SK-MEL-5 (cell line): ENCODE measurements around the gene FSIP1. TPM values are rescaled to one million over a fixed set of nuclear protein-coding genes. Genes with fewer than 3 reads are reported as not detected.
A peak's percentile ranks its signal among the peaks of the same experiment; 100 is the strongest.

Experiments
- DNase-seq: peaks from one replicate; pipeline ENCODE4 v3.0.0-alpha.2; 2016; ENCODE audit warnings: low read depth, low spot score
- in situ Hi-C: cut with HindIII; loops from 2 replicates; pipeline ENCODE4 v1.10.0; 2016; ENCODE audit warnings: low sequenced_read_pairs, high pct_unique_total_duplicates, low pct_unique_long_range_greater_than_20kb
- total RNA-seq: library from RNA; depleted of rRNA; stranded (reverse); fragments of >200 nt; shearing (Covaris generic); gene quantifications from 2 replicates; pipeline ENCODE4 v1.2.3, GENCODE V29; 2014

FSIP1 gene
- total RNA-seq, 1 experiment from 2014 or later: 0.42 TPM

DNA sequence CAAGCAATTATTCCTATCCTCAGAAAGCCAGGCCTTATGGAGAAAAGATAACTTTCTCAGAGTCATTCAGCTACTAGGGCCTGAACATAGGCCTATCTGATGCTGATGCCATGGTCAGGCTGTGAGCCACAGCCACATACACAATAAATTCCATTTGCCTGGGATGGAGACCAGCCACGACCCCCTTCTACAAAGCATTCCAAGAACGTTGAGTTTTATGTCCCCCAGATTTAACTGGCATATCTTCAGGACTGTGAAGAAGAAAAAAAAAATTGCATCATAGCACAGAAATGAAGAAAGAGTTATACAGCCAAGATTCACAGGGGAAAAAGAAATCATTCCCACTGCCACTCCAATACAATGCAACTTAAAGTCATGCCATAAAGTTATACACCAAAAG is 101.8 kb downstream of the FSIP1 start:
- DNase-seq: no peak
- in situ Hi-C loops: no loop called here

DNA sequence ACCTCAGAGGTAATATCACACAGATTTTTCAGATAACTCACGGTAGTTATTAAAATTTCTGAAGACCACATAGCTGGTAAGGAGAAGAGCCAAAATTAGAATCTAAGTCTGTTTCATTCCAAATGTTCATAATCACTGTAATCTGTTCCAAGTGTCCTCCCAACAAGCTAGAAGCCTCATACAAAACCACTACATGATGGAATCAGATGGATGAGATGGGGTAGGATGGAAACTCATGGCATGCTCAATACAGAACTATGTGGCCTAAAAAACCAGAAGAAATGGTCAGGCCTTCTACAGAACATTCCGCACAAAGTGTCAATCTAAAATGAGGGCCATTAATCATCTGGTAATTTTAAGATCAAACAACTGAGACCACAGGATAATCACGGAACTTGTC is 110.0 kb downstream of the FSIP1 start:
- DNase-seq: no peak
- in situ Hi-C loops: no loop called here

DNA sequence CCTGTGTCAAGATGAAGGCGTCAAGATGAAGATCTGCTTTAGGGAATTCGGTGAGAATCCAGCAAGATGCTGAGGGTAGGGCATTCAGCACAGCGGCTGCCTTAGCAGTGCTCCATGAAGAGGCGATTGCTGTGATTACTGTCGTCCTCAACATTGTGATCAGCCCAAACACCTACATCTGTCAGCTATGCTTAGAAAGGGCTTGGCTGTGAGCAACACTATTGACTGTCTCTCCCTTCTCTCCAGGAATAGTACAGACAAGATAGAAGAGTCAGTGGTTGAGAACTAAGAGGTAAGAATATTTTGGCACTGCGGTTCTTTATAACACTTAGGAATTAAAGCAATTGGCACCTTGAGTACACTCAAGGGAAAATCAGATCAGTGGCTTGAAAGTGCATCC is 110.5 kb downstream of the FSIP1 start:
- no peak for DNase-seq
- in situ Hi-C loops: no loop called here

DNA sequence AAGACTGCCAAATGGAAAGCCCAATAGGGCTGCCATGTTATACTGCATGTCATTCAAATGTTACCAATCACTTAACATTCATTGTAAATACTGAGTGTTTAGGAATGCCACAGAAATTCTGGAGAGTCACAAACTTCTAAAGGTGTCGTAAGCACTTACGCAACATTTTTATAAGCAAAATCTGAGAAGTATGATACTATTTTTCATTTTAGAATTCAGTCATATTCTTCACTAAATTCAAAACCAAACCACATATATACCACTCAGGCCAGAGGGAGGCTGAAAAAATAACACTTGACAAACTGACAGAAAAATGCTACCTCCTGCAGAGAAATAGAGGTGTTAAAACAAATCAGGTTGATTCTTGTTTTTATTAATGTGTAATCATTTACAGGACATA is 112.0 kb downstream of the FSIP1 start:
- in situ Hi-C loops: no loop called here
- no peak for DNase-seq

DNA sequence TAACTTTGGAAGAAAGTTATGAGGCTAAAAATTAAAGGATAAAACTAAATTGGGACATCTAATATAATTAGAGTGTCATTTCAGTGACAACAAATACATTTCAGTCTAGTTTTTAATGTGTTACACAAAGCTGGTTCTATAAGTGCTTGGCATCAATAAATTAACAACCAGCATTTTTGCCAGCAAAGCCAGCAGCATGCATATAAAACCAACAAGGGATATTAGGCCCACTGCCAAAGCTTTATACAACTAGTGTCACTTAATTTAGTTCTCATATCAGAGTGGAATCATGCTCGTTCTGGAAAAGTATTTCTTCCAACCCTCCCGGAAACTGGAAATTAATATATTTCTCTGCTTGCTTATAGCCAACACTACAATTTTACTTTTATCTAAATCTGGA is 113.0 kb downstream of the FSIP1 start:
- in situ Hi-C loops: no loop called here

DNA sequence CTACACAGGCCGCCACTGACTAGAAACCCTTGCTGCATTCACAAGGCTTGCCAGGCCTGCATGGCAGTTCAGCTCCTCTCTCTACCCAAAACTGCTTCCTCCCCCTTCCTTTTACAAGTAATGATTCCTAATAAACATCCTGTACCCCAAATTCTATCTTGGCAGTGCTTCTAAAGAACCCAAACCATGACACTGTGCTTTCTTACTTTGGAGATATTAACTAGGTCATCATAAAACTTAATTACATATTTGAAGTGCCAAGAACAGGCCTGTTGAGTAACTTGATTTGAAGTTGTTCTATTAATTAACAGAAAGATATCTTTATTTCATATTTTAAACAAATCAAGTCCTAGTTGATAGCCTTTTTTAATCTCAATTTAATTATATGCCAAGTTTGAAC is 113.4 kb downstream of the FSIP1 start:
- in situ Hi-C loops: no loop called here
- DNase-seq: no peak

More for the DNA sequence above, 113.0 kb downstream of the FSIP1 start:
- DNase-seq: no peak

DNA sequence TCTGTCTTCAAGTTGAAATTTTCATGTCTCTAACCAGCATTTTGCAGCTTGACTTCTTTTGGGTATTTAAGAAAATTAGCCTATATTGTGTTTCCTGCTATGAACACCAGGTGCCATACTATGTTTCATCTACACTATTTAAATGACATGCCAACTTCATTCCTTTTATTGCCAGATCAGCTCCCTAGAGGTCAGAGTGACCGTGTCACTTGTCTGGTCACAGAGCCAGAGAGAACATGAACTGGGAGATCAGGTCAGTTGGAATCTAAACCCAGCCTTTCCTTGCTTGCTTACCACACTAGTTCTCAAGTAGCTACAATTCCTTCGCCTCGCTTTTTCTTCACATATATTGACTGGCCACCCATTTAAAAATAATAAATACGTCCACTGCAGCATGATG is 114.2 kb downstream of the FSIP1 start:
- in situ Hi-C loops: no loop called here
- no peak for DNase-seq

DNA sequence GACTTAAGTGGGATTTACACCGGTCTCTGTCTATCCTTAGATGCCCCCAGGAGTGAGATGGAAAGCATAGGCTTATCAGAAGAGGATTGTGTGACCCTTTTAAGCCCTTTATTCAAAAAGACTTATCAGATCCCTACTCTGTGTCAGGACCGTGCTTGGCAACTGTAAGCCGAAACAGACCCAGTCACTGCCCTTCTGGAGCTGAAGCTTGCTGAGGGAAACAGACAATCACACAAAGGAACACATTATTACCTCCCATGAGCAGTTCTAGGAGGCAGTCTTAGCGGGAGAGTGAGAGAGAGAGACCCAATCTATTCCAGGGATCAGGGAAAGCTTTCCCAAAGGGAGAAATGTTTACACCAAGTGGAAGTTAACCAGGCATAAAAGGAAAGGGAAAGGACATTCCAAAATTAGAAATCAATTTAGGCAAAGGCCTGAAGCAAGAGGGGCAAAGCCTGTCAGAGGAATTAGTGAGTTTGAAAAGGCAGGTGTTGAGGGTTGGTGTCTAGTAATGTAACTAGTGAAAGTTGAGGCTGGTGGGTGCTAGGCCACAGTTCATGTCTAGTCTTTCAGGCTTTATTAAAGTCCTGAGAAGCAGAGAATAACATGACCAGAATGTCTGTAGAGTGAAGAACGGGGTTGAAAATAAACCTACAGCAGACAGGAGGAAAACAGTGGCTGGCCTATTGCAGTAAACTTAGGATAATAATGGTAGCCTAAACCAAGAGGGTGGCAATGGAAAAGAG is 115.1 kb downstream of the FSIP1 start:
- DNase-seq: no peak
- in situ Hi-C loops: no loop called here

DNA sequence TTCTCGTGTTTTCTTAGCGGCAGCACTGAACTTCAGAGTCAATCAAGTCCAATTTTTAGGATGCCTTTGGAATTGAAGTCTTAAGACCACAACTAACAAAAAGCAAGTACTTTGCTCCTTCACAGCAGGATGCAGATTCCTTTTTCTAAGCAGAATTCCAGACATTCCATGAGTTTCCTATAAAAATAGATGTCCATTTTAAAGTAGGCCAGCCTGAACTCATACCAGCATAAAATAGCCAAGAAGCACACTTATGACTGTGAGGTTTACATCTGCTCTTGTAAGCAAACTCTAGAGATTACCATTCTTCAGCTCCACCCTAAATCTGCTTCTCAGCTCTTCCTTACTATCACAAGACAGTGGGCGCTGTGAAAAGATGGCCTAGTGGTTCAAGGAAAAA is 116.0 kb downstream of the FSIP1 start:
- DNase-seq: no peak
- in situ Hi-C loops: no loop called here

DNA sequence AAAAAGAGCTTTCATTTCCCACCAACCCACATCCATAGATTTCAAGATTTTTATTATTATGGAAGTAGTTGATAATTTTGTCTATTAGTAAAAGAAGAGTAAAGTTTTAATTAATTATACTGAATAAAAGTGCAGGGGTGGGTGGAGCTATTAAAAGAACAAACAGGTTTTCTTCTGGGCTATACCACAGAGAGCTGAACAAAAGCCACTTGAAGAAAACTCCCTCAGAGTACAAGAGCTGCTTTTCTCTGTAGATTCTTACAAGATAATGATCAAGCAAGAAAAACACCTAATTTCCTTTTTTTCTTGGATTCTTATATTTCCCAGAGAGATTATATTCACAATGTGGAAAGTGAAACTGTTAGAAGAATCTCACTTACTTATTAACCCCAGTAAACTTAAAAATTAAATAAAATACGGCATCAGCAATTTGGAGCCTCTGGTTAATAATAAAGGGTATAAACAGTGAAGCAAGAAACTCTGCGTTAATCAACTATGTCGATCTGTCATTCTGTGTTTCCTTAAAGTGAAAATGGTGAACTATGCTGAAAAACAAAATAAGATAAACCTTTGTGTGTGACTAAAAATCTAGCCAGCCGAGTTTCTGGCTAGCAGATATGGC is 116.9 kb downstream of the FSIP1 start:
- DNase-seq: peak; percentile 33
- in situ Hi-C loops: no loop called here

DNA sequence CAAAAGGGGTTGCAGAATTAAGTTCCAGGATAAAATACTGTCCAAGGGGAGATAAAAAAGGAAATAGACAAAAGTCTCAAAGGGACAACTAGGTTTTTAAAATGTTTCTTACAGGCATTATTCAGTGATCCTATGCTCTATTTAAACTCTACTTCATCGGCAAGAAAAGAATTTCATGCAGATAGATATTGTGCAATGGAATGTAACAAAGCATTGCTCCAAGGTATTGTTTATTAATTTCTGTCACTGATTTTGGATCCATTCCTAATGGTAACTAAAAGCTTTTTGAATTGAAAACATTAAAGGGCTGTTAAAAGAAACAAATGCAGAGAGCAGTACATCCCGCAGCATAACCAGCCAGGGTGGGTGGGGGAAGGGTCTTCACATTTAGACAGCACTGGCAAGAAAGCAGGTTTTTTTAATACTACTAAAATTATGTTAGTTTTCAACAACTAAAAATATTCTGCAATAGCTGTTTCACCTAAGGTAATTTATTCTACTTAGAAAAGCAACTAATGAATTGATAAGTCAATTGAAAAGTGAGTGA is 118.9 kb downstream of the FSIP1 start:
- in situ Hi-C loops: no loop called here
- DNase-seq: no peak

DNA sequence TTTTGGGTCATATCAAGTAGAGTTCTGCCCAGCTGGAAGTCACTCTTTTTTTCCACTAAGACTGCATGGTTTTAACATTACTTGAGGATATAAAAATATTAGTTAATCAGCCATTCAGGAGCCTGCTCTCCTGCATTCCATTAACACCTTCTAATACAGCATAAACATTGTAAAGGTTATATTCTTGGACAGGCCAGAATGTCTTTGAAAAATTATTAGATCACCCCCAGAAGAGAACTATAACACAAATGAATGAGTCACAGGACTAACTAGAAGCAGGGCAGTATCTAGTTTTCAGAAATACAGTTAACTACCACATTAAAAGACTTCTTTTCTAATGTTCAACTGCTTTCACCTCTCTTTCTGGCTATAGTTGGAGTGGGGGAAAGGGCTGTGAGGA is 120.9 kb downstream of the FSIP1 start:
- no peak for DNase-seq
- in situ Hi-C loops: no loop called here

DNA sequence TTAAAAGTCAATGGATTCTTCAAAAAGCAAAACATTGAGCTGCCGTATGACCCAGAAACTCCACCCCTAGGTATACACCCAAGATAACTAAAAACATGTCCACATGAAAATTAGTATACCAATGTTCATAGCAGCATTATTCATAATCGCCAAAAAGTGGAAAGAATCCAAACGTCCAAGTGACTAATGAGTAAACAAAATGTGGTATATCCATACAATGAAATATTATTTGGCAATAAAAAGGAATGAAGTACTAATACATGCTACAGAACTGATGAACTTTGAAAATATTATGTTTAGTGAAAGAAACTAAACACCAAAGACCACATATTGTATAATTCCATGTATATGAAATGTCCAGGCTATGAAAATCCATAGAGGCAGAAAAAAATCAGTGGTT is 123.9 kb downstream of the FSIP1 start:
- in situ Hi-C loops: no loop called here
- DNase-seq: no peak

DNA sequence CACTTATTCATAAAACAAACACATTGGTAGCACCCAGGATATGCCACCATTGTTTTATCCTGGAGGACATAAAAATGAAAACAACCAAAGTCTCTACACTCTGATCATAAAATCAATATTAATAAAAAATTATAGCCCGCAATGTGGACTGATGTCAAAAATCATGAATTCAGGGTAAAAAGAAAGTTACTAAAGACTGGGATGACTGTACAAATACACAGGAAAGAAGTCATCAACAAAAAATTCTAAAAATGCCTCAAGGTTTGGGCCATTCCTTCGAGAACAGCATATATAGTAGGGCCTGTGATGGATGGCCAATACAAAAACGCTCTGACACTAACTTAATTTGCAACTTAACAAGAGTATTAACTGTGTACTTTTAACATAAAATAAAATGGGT is 125.0 kb downstream of the FSIP1 start:
- no peak for DNase-seq
- in situ Hi-C loops: no loop called here

DNA sequence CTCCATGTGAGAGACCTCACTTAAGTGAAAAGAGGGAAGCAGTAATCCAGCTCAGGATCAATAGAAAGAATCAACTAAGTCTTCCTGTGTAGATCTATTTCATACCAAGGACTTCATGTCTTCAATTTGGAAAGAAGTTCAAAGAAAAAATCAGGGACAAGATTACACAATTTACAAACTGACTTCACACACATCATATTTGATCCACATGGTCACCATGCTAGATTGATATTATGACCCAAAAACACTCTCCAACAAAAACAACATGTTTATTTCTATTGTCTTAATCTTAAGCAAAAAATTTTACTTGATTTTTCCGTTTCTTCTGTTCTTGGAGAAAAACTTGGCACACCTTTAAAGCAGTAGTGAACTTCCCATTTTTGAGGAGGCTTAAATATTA is 125.5 kb downstream of the FSIP1 start:
- no peak for DNase-seq
- in situ Hi-C loops: no loop called here

DNA sequence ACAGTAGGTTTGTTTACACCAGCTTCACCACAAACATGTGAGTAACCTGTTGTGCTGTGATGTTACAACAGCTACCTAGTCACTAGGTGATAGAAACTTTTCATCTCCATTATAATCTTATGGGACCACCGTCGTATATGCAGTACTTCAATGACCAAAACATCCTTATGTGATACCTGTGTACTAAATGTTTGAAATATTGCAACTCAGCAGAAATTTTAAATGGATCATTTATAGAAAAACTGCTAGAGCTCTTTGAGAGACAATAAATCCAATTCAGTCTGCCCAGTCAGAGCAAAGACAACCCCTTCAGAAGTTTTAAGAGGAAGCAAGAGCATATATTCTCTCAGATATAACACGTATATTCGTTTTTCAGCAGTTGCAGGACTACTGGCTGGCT is 128.3 kb downstream of the FSIP1 start:
- in situ Hi-C loops: no loop called here

DNA sequence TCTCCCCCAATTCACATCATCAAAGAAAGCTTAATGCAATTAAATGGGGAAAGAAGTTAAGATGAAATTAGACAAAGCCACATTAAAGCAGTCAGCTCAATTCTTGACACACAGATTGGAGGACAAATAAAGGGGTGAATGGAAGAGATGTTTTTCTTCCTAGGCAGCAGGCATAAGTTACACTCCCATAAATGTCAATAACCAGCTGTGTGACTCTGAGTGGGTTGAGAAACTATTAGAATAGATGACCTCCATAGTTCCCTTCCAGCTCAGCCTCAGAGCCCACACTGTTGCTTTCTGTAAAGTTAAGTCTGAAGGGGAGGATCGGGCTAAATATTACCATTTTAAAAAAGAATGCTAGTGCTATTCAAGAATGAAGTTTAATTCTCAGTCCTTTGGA is 130.8 kb downstream of the FSIP1 start:
- in situ Hi-C loops: no loop called here

More for the DNA sequence above, 128.3 kb downstream of the FSIP1 start:
- no peak for DNase-seq

DNA sequence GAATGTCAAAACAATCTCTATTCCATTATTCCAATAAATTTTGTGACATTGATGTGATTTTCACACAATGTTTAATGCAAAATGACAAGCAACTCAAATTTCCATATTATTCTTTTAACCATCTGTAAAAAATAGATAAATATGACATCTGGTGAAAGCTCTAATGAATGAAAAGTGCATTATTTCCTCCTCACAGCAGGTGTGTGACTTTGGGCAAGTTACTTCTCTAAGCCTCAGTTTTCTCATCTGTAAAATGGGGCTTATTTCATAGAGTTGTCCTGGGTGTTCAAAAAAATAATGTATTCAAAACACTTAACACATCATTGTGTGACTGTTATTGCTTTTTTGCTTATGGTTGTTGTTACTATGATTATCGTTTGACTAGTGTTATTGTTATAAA is 131.3 kb downstream of the FSIP1 start:
- no peak for DNase-seq
- in situ Hi-C loops: no loop called here

More for the DNA sequence above, 130.8 kb downstream of the FSIP1 start:
- no peak for DNase-seq

DNA sequence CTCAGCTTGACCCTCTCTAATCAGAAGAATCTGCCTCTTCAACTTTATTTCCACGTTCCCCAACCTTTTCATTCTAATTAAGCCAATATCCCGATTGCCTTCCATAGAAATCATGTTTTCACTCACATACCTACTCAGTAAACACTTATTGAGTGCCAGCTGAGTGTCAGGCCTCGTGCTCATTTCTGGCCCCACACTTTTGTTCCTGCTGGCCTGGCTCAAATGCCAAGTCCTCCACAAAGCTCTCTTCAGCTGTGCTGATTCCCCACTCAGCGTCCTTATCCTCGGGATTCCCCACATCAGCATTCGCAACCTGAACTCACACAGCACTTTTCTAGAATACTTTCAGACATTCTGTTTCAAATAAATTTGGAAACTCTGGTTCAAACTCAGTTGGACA is 132.9 kb downstream of the FSIP1 start:
- DNase-seq: no peak
- in situ Hi-C loops: no loop called here
